GM23338 (cell line): ENCODE measurements around the gene CCNQ. TPM values are rescaled to one million over a fixed set of nuclear protein-coding genes. Genes with fewer than 3 reads are reported as not detected.

Experiments
- ATAC-seq: fragments of 200-7000 bp; cut with Tn5 transposase; 3 replicates; pipeline ENCODE4 v1.9.1; 2020
- DNase-seq: peaks from one replicate; pipeline ENCODE4 v3.0.0-alpha.2; 2015; ENCODE audit warnings: low spot score
- H2AFZ ChIP-seq: fragments of 200-600 bp; sonication (generic); 2 replicates; pipeline ENCODE4 v1.8.0; 2016; ENCODE audit warnings: antibody characterized with exemption, mild to moderate bottlenecking, moderate library complexity
- H3F3A ChIP-seq: fragments of 200-600 bp; sonication (generic); replicated peaks from 2 replicates; pipeline ENCODE4 v1.8.0; 2017; ENCODE audit warnings: antibody characterized with exemption, mixed run types, low read depth
- H3K27ac ChIP-seq: fragments of 200-600 bp; sonication (generic); 2 replicates; pipeline ENCODE4 v1.6.1; 2016; ENCODE audit warnings: low read depth
- H3K27me3 ChIP-seq: fragments of 200-600 bp; sonication (generic); 2 replicates; pipeline ENCODE4 v1.8.0; 2016; ENCODE audit warnings: mild to moderate bottlenecking, mixed run types, moderate library complexity; ENCODE audit not compliant: insufficient read depth
- H3K36me3 ChIP-seq: fragments of 200-600 bp; sonication (generic); 2 replicates; pipeline ENCODE4 v1.8.0; 2016; ENCODE audit warnings: mild to moderate bottlenecking; ENCODE audit not compliant: insufficient read depth
- H3K4me1 ChIP-seq: fragments of 200-600 bp; sonication (generic); 2 replicates; pipeline ENCODE4 v1.8.0; 2016; ENCODE audit warnings: mild to moderate bottlenecking, moderate library complexity; ENCODE audit not compliant: insufficient read depth
- H3K4me2 ChIP-seq: fragments of 200-600 bp; sonication (generic); 2 replicates; pipeline ENCODE4 v1.7.1; 2017; ENCODE audit warnings: mixed run types
- H3K4me3 ChIP-seq: fragments of 200-600 bp; sonication (generic); 2 replicates; pipeline ENCODE4 v1.6.1; 2016; ENCODE audit warnings: mixed run types
- H3K79me2 ChIP-seq: fragments of 200-600 bp; sonication (generic); replicated peaks from 2 replicates; pipeline ENCODE4 v1.8.0; 2017; ENCODE audit warnings: mild to moderate bottlenecking; ENCODE audit not compliant: insufficient read depth
- H3K9me2 ChIP-seq: fragments of 200-600 bp; sonication (generic); 2 replicates; pipeline ENCODE4 v1.8.0; 2017; ENCODE audit not compliant: insufficient read depth
- H4K20me1 ChIP-seq: fragments of 200-600 bp; sonication (generic); replicated peaks from 2 replicates; pipeline ENCODE4 v1.8.0; 2017; ENCODE audit warnings: mild to moderate bottlenecking; ENCODE audit not compliant: insufficient read depth
- H3K27ac Mint-ChIP-seq: 2 replicates; pipeline ENCODE4 v1.8.0; 2020; ENCODE audit warnings: inconsistent platforms, mild to moderate bottlenecking, moderate library complexity, mixed read lengths
- H3K27me3 Mint-ChIP-seq: 3 replicates; pipeline ENCODE4 v1.8.0; 2022; ENCODE audit warnings: low read depth, mild to moderate bottlenecking, moderate library complexity, mixed read lengths, inconsistent platforms; ENCODE audit not compliant: insufficient read depth, poor library complexity
- H3K36me3 Mint-ChIP-seq: 3 replicates; pipeline ENCODE4 v1.8.0; 2021; ENCODE audit warnings: low read depth, mild to moderate bottlenecking, inconsistent platforms, moderate library complexity, mixed read lengths
- H3K4me1 Mint-ChIP-seq: 3 replicates; pipeline ENCODE4 v1.8.0; 2020; ENCODE audit warnings: mild to moderate bottlenecking, inconsistent platforms, mixed read lengths
- H3K4me3 Mint-ChIP-seq: 3 replicates; pipeline ENCODE4 v1.8.0; 2021; ENCODE audit warnings: moderate library complexity, mild to moderate bottlenecking, inconsistent platforms, mixed read lengths
- H3K9me3 Mint-ChIP-seq: 3 replicates; pipeline ENCODE4 v1.8.0; 2020; ENCODE audit warnings: moderate library complexity, mild to moderate bottlenecking, inconsistent platforms, mixed read lengths
- CREB1 ChIP-seq: fragments of 250-450 bp; sonication (Bioruptor Pico); IDR thresholded peaks from 2 replicates; pipeline ENCODE4 v1.5.0; 2020; ENCODE audit warnings: low read depth, mild to moderate bottlenecking, moderate library complexity
- ETS1 ChIP-seq: IDR thresholded peaks from 2 replicates; pipeline ENCODE4 v1.6.1; 2016; ENCODE audit warnings: antibody characterized with exemption
- EZH2 ChIP-seq: fragments of 200-600 bp; sonication (generic); IDR thresholded peaks from one replicate; pipeline ENCODE4 v1.8.0; 2017; ENCODE audit warnings: antibody characterized with exemption, mild to moderate bottlenecking, low read depth; ENCODE audit not compliant: unreplicated experiment
- EZH2phosphoT487 ChIP-seq: fragments of 200-600 bp; sonication (generic); IDR thresholded peaks from one replicate; pipeline ENCODE4 v1.8.1; 2018; ENCODE audit warnings: antibody characterized with exemption; ENCODE audit not compliant: unreplicated experiment
- JUNB ChIP-seq: IDR thresholded peaks from one replicate; pipeline ENCODE4 v1.6.1; 2016; ENCODE audit warnings: antibody characterized with exemption; ENCODE audit not compliant: unreplicated experiment
- NANOG ChIP-seq: IDR thresholded peaks from 2 replicates; pipeline ENCODE4 v1.6.1; 2016; ENCODE audit warnings: antibody characterized with exemption, borderline replicate concordance
- STAT1 ChIP-seq: IDR thresholded peaks from one replicate; pipeline ENCODE4 v1.6.1; 2016; ENCODE audit warnings: antibody characterized with exemption; ENCODE audit not compliant: unreplicated experiment
- ZNF331 ChIP-seq: fragments of 250-450 bp; sonication (Bioruptor Pico); IDR thresholded peaks from 2 replicates; pipeline ENCODE4 v1.5.0; 2020; ENCODE audit warnings: low read depth, mild to moderate bottlenecking, moderate library complexity
- polyA plus RNA-seq: library from polyadenylated mRNA; unstranded; fragments of >200 nt; fragmentation: Nextera tagmentation; extraction: Ambion mirVana; gene quantifications from 2 replicates; pipeline ENCODE4 v1.2.1, GENCODE V29; 2016
- total RNA-seq: library from RNA; depleted of rRNA; stranded (reverse); fragments of >200 nt; shearing (Covaris generic); gene quantifications from 2 replicates; pipeline ENCODE4 v1.2.3, GENCODE V29; 2014
- TF ChIP-seq, protein P1 (sequence below): IDR thresholded peaks from one replicate; pipeline ENCODE4 v1.6.1; 2018; ENCODE audit warnings: antibody characterized with exemption; ENCODE audit not compliant: unreplicated experiment
- TF ChIP-seq, protein P2 (sequence below), 2 experiments: fragments of 200-600 bp in 1 of 2; sonication (generic) in 1 of 2; conservative IDR thresholded peaks; 2 replicates each; pipeline versions ENCODE4 v1.5.1 to v1.6.1; 2016 to 2017; ENCODE audit warnings: antibody characterized with exemption in 2 of 2, low read depth in 2 of 2, mild to moderate bottlenecking in 2 of 2, moderate library complexity in 1 of 2

Gene CCNQ
- total and polyA plus RNA-seq, 2 experiments from 2014 or later, result 19.4 to 30.2 TPM

DNA sequence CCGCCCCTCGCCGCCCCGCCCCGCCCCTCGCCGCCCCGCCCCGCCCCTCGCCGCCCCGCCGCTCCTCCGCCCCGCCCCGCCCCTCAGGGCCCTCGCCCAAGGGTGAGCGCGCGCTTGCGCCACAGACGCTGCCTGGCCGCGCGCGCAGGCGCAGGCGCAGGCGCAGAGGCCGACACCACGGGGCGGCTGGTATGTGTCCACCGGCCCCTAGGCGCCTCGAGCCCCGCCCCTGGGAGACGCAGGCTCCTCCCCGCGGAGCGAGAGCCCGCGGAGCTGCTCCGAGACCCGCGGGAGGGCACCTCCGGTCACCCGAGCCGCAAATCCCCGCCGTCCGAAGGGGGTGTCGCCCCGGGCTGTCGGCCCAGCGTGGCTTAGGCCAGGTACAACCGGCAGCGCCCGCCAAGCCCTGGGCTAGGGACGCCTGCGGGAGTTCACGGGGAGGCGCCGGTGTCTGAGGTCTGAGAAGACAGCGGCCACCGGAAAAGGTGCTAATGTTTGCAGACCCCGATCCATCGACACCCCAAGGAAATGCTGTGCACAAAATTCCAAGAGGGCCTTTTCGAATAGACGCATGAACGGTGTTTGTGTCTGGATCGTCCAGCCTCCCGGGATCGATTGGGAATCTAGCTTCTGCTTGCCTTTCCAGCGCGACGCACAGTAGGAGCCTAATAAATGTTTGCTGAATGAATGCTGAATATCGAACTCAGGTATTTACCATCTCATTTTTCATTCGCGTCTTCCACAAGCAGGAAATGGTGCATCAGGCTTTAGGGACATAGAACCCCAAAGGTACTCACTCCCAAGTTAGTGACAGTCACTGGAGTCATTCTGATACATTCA is 473 bp upstream of the CCNQ start (continued):
- TF ChIP-seq, protein P1, sequence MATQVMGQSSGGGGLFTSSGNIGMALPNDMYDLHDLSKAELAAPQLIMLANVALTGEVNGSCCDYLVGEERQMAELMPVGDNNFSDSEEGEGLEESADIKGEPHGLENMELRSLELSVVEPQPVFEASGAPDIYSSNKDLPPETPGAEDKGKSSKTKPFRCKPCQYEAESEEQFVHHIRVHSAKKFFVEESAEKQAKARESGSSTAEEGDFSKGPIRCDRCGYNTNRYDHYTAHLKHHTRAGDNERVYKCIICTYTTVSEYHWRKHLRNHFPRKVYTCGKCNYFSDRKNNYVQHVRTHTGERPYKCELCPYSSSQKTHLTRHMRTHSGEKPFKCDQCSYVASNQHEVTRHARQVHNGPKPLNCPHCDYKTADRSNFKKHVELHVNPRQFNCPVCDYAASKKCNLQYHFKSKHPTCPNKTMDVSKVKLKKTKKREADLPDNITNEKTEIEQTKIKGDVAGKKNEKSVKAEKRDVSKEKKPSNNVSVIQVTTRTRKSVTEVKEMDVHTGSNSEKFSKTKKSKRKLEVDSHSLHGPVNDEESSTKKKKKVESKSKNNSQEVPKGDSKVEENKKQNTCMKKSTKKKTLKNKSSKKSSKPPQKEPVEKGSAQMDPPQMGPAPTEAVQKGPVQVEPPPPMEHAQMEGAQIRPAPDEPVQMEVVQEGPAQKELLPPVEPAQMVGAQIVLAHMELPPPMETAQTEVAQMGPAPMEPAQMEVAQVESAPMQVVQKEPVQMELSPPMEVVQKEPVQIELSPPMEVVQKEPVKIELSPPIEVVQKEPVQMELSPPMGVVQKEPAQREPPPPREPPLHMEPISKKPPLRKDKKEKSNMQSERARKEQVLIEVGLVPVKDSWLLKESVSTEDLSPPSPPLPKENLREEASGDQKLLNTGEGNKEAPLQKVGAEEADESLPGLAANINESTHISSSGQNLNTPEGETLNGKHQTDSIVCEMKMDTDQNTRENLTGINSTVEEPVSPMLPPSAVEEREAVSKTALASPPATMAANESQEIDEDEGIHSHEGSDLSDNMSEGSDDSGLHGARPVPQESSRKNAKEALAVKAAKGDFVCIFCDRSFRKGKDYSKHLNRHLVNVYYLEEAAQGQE, result no peak
- TF ChIP-seq, protein P2, sequence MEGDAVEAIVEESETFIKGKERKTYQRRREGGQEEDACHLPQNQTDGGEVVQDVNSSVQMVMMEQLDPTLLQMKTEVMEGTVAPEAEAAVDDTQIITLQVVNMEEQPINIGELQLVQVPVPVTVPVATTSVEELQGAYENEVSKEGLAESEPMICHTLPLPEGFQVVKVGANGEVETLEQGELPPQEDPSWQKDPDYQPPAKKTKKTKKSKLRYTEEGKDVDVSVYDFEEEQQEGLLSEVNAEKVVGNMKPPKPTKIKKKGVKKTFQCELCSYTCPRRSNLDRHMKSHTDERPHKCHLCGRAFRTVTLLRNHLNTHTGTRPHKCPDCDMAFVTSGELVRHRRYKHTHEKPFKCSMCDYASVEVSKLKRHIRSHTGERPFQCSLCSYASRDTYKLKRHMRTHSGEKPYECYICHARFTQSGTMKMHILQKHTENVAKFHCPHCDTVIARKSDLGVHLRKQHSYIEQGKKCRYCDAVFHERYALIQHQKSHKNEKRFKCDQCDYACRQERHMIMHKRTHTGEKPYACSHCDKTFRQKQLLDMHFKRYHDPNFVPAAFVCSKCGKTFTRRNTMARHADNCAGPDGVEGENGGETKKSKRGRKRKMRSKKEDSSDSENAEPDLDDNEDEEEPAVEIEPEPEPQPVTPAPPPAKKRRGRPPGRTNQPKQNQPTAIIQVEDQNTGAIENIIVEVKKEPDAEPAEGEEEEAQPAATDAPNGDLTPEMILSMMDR (conservative IDR thresholded peaks at IDR 0.05; ENCODE audit: low read depth in 2 of 2), result no peak
- no peak for TF ChIP-seq ZNF331
- TF ChIP-seq EZH2phosphoT487, result no peak
- no peak for TF ChIP-seq STAT1
- no peak for TF ChIP-seq ETS1

DNA sequence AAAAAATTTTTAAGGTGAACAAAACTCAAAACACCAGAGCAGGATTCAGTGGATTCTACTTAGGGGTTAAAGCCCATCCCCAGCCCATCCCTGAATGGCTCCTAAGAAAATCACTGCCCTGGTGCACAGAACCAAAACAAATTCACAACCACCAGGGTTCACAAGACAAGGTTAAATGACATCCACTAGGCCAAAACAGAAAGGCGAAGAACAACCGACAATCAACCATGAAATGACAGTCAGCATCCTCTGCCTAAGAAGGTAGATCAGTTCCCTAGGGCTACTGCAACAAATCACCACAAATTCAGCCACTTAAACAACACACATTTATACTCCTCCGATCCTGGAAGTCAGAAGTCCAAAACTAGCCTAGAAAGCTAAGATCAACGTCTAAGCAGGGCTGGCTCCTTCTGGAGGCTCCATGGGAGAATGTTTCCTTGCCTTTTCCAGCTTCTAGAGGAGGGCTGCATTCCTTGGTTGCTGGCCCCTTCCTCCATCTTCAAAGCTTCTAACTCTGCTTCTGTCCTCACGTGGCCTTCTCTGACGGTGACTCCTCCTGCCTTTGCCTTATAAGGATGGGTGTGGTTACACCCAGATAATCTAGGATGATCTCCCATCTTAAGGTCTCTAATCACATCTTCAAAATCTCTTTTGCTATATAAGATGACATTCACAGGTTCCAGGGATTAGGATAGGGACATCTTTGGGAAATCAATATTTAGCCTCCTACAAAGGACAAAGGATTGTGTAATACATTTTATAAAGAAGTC is 1.8 kb downstream of the CCNQ start:
- H3K4me3 Mint-ChIP-seq, result peak overlapping the region; percentile 80
- H3K9me2 ChIP-seq, result no peaks in the 10 kb centered on the region
- no peak overlapping the region for H3K4me3 ChIP-seq
- H3K4me1 Mint-ChIP-seq, result peaks cover 11% of the 10 kb centered on the region
- H3F3A ChIP-seq, result no peaks in the 10 kb centered on the region
- DNase-seq, result no peak
- no peak overlapping the region for H3K27ac ChIP-seq
- no peaks in the 10 kb centered on the region for H3K4me1 ChIP-seq
- no peaks in the 10 kb centered on the region; the same call in 1 of the 2 replicates for H4K20me1 ChIP-seq
- H3K4me2 ChIP-seq, result no peak overlapping the region
- no peaks in the 10 kb centered on the region for H3K9me3 Mint-ChIP-seq
- H2AFZ ChIP-seq, result no peak overlapping the region
- no peaks in the 10 kb centered on the region for H3K27me3 Mint-ChIP-seq
- H3K27ac Mint-ChIP-seq, result no peak overlapping the region
- H3K79me2 ChIP-seq, result peaks cover 8% of the 10 kb centered on the region
- H3K36me3 ChIP-seq, result no peaks in the 10 kb centered on the region; the same call in 1 of the 2 replicates
- H3K36me3 Mint-ChIP-seq, result peaks cover 5% of the 10 kb centered on the region; the same call in 2 of the 3 replicates
- H3K27me3 ChIP-seq, result 0 out of 2 replicates have a peak, but pooled peaks cover 4% of the 10 kb centered on the region
- ATAC-seq, result no peak
- TF ChIP-seq ETS1 (no peak), EZH2phosphoT487 (no peak), CREB1 (no peak), JUNB (no peak), NANOG (no peak), EZH2 (no peak)
